IPS-18c (cell line): ENCODE results near the gene SPOCK3.
"Not testable (repeated sequence)": the region's sequence is repeated elsewhere in the genome, so short reads cannot be mapped to it uniquely, and the experiment has no call there.

ENCODE experiments used
- H3K4me3 ChIP-seq: 2 replicates; pipeline ENCODE4 v1.7.0; 2013; ENCODE audit warnings: low read depth, mild to moderate bottlenecking, low read length, moderate library complexity; ENCODE audit not compliant: insufficient read depth
- H3K9me3 ChIP-seq: one replicate; pipeline ENCODE4 v1.6.1; 2013; ENCODE audit warnings: mild to moderate bottlenecking, low read length, moderate library complexity; ENCODE audit not compliant: control insufficient read depth, insufficient read depth

The SPOCK3 gene

DNA sequence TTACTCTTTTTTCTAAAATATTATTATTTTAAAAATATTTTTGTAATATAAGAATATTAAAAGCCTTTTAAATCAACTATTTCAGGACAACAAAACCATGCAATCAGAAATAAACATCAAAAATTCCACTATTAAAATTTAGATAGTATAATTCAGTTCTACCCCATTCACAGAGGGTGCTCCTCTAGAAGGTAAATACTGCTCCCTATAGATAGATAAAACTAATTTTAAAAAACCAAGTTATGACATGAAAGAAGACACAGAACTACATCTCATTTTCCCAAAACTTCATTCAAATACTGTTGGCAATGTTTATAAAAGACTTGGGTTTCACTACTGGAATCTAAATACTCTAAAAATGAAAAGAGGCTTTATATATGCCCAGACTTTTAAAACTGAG lies 219.3 kb downstream of the SPOCK3 start:
- Histone ChIP-seq H3K4me3 (no peak overlapping the region), H3K9me3 (no peaks in the 10 kb centered on the region)

DNA sequence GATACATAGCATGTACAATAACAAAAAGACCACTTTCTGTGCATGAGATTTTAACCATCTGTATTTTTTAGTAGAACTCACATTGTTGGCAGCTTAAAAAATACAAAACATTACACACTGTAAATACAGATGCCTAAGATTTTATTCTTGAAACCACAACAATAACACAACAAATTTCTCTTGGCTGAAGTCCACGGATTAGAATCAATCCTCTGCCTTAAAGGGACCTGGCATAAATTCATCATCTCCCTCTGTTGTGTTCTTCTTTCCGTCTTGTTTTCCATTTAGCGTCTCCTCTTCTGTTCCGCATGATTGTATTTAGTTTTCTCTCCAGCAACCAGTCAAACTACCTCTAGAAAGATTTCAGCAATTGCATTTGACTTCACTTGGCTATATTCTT lies 231.0 kb downstream of the SPOCK3 start:
- H3K4me3 ChIP-seq, result no peak overlapping the region
- H3K9me3 ChIP-seq, result no peaks in the 10 kb centered on the region

DNA sequence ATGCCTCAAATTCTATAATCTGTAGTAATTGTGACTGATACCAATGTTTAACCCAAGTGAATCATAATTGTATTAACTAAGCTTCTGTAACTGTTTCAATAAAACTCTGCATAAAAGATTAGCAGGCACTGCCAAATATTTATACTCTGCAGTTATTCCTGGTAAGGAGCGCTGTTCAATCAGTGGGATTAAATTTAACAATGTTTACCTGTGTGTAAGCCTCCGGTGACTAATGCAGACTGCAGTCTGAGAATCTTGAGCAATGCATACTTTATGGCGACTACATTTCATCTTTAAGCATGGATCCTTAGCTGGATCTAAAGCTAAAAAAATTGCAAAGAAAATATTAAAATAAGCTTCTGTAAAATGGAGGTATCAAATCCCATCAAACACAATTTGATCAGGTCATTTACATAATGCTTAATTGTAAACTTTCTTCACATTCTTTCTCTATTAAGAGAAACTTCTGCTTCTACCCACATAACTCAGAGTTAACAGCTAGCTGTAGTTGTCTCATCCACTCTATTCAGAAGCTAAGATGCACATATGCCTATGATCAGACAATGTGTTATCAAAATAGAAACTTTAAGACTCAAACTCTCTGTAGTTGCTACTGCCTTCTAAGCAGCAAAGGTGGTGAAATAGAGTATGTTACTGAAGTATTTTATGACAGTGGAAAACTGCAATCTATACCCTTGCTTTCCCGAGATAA lies 234.0 kb downstream of the SPOCK3 start:
- Histone ChIP-seq H3K9me3 (no peaks in the 10 kb centered on the region), H3K4me3 (no peak overlapping the region)

DNA sequence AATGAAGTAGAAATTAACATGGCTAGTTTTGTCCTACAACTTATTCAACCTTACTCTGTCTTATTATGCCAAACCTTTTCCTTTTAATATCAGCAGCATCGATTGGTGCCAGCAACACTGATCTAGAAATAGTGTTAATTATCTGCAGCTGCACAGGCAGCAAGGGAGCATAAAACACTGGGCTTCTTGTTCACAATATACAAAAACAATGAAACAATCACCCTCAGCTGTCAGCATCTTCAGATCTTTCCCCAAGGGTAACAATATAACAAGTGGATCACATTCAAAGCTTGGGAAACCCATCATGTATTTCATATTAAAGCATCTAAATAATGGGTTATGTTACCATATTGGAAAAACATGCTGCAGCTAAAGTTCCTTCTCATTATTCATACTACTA lies 238.1 kb downstream of the SPOCK3 start:
- Histone ChIP-seq H3K9me3 (no peaks in the 10 kb centered on the region), H3K4me3 (no peak overlapping the region)

DNA sequence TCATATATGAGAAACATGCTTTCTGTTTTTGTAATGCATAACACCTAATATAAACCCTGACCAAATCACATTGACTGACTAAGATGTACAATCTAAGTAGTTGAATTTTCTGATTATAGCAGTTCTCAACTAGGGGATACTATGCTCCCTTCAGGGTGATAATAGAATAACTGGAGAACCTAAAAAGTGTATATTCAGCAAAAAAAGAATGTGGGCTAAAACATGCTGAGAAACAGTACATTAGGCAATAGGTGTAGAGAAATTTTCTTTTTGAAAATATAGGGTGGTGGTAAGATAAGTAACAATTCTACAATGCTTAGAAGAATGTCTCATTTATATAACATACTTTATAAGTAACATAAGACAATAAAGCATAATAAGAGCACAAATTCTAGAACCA lies 239.6 kb downstream of the SPOCK3 start:
- Histone ChIP-seq H3K9me3 (no peaks in the 10 kb centered on the region), H3K4me3 (no peak overlapping the region)

DNA sequence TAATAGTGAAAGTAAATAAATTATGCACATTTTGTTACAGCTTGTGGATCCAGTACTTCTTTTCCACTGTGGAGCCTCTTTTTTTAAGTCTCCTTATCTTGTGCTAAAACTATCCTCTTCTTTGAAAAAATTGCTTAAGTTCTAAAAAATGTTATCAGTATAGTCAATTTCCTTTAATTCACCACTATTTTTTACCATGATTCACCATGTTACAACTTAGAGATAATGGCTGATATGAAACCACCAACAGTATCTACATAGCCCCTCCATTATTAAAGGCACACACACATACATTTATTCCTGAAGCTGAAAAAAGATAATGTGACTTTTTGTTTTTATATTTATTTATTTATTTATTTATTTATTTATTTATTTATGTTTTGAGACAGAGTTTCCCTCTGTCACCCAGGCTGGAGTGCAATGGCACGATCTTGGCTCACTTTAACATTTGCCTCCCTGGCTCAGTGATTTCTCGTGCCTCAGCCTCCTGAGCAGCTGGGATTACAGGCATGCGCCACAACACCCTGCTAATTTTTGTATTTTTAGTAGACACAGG lies 243.2 kb downstream of the SPOCK3 start:
- no peaks in the 10 kb centered on the region for H3K9me3 ChIP-seq
- H3K4me3 ChIP-seq, result no peak overlapping the region

DNA sequence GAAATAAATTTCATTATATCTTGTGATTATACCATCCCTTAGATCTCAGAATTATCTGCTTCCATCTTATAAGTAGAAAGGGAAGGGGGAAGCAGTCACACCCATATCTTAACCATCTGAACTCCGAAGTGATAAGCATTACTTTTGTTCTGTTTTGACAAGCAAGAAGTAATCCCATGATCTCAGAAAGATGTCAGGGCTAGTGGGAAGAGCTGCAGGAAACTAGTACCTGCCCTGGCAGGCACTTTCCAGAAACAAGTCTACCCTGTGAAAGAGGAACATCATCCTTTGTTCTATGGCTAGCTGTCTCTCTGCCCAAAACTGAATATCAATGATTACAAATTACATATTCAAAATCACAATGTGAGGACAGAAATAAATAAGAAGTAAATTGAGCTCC lies 244.4 kb downstream of the SPOCK3 start:
- Histone ChIP-seq H3K9me3 (no peaks in the 10 kb centered on the region), H3K4me3 (no peak overlapping the region)

- Histone ChIP-seq H3K9me3 (no peaks in the 10 kb centered on the region), H3K4me3 (no peak overlapping the region)
These were observed 247.3 kb downstream of the SPOCK3 start for GRCh38 chr4:166987026-166987425.

- Histone ChIP-seq H3K9me3 (no peaks in the 10 kb centered on the region), H3K4me3 (no peak overlapping the region)
These were observed 252.4 kb downstream of the SPOCK3 start for GRCh38 chr4:166981847-166982246.

- H3K4me3 ChIP-seq, result no peak overlapping the region
- no peaks in the 10 kb centered on the region for H3K9me3 ChIP-seq
These were observed 253.9 kb downstream of the SPOCK3 start for GRCh38 chr4:166980419-166980818.

GRCh38 chr4:166977596-166977995 lies 256.7 kb downstream of the SPOCK3 start:
- Histone ChIP-seq H3K9me3 (no peaks in the 10 kb centered on the region), H3K4me3 (no peak overlapping the region)

GRCh38 chr4:166972071-166972470 lies 262.2 kb downstream of the SPOCK3 start:
- peaks cover 2% of the 10 kb centered on the region for H3K9me3 ChIP-seq
- no peak overlapping the region for H3K4me3 ChIP-seq

GRCh38 chr4:166968219-166968618 lies 266.1 kb downstream of the SPOCK3 start:
- not testable (repeated sequence) for H3K9me3 ChIP-seq, H3K4me3 ChIP-seq

DNA sequence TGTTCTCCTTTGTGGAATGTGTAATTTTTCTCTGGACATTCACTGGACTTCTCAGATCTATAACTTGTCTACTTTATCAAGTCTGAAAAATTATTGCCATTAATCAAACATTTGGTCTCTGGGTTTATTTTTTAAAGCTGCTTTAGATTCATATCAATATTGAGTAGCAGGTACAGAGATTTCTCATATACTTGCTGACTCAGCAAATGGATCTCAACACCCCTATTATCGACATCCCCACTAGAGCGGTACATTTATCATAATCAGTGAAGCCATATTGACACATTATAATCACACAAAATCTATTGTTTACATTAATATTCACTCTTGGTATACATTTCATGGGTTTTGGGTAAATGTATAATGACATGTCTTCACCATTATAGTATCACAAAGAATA lies 268.7 kb downstream of the SPOCK3 start:
- no peak overlapping the region for H3K4me3 ChIP-seq

DNA sequence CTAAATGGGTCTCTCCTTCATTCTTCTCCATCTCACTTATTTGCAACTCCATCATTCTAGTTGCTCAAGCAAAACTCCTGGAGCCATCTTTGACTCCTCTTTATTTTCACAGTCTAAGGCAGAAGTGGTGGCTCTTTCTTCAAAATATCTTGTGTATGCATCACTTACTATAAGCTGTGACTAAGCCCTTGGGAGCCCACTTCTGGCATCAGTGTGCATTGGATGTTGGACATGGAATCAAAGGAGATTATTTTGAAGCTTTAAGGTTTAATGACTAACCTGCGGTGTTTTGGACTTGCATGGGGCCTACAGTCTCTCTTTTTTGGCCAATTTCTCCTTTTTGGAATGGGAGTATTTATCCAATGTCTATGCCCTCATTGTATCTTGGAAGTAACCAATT lies 276.8 kb downstream of the SPOCK3 start:
- H3K9me3 ChIP-seq, result no peaks in the 10 kb centered on the region

More for the DNA sequence above, 268.7 kb downstream of the SPOCK3 start:
- peaks cover 2% of the 10 kb centered on the region for H3K9me3 ChIP-seq

DNA sequence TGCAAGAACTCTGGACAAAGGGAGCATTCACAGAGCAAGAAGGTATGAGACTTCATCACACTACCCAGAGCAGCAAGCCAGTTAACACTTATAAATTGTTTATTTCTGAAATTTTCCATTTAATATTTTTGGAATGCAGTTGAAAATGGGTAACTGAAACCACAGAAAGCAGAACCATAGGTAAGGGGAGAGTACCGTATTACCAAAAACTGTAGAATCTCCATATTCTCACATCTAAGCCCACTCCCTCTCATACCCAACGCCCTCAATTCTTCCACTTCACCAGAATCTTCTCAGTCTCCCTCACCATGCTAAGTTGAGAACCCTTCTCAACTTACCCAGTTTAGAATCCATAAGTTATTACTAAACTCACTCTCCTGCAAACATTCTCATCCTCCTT lies 277.8 kb downstream of the SPOCK3 start:
- no peak overlapping the region for H3K4me3 ChIP-seq
- H3K9me3 ChIP-seq, result no peaks in the 10 kb centered on the region

More for the DNA sequence above, 276.8 kb downstream of the SPOCK3 start:
- H3K4me3 ChIP-seq, result no peak overlapping the region

DNA sequence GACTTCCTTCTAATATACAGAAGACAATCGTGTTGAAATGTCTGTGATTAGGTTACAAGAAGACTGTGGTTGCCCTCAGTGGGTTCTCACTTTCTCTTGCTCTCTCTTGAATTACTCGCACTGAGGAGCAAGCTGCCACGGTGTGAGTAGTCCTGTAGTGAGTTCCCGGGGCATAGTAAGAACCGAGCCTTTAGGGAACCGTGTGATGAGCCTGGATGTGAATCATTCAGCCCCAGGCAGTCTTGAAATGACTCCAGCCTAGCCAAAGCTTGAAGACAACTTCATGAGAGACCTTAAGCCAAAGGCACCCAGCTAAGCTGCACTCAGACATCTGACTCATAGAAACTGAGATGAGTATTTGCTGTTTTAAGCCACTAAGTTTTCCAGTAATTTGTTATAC lies 292.7 kb downstream of the SPOCK3 start:
- Histone ChIP-seq H3K9me3 (no peaks in the 10 kb centered on the region), H3K4me3 (no peak overlapping the region)

DNA sequence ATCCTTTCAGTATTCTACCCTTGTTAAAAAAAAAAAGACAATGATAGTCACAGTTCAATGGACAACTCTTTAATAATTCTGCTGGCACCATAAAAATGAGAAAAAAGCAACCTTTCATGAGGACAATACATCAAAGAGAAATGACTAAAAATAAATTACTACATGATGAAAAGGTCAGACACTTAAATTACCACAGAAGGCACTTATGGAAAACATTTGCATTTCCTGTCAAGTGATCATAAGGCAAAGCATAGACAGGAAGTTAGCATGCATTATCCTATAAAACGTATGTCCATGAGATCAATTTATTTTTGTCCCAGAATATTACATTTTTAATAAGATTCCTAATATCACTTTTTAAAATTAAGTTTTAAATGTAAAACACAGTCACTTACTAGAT lies 303.8 kb downstream of the SPOCK3 start:
- Histone ChIP-seq H3K9me3 (no peaks in the 10 kb centered on the region), H3K4me3 (no peak overlapping the region)

DNA sequence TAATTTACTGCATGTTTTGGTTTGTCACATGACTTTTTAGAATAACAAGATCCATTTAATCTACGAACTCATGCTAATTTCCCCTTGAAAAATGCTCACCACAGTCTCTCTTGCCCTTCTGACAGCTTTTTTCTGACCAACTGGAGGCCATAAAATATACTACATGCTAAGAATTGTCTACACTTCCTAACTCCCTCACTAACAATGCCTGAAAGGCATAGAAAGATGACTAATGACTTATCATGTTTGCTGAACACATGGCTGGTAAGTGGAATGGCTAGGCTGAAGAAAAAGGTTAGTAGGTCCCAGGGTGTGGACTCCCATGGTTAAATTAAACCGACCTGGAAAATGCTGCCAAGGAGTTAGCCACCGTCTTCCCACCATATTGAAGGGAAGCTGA lies 309.9 kb downstream of the SPOCK3 start:
- H3K4me3 ChIP-seq, result no peak overlapping the region
- no peaks in the 10 kb centered on the region for H3K9me3 ChIP-seq
